WI38 (cell line): ENCODE results near the gene GBX1.

Experiments
- H3K4me3 ChIP-seq: 2 replicates; pipeline ENCODE4 v1.5.1; 2011; ENCODE audit warnings: low read depth, mild to moderate bottlenecking, control low read depth, low read length
- TF ChIP-seq, protein P1 (sequence below): IDR thresholded peaks from 2 replicates; pipeline ENCODE4 v1.5.1; 2012; ENCODE audit warnings: low read depth, mild to moderate bottlenecking, control low read depth, low read length

The GBX1 gene

GRCh38 chr7:151139071-151139790 is 28.3 kb downstream of the GBX1 start:
- TF ChIP-seq, protein P1, sequence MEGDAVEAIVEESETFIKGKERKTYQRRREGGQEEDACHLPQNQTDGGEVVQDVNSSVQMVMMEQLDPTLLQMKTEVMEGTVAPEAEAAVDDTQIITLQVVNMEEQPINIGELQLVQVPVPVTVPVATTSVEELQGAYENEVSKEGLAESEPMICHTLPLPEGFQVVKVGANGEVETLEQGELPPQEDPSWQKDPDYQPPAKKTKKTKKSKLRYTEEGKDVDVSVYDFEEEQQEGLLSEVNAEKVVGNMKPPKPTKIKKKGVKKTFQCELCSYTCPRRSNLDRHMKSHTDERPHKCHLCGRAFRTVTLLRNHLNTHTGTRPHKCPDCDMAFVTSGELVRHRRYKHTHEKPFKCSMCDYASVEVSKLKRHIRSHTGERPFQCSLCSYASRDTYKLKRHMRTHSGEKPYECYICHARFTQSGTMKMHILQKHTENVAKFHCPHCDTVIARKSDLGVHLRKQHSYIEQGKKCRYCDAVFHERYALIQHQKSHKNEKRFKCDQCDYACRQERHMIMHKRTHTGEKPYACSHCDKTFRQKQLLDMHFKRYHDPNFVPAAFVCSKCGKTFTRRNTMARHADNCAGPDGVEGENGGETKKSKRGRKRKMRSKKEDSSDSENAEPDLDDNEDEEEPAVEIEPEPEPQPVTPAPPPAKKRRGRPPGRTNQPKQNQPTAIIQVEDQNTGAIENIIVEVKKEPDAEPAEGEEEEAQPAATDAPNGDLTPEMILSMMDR = no peak
- H3K4me3 ChIP-seq = no peak overlapping the region

DNA sequence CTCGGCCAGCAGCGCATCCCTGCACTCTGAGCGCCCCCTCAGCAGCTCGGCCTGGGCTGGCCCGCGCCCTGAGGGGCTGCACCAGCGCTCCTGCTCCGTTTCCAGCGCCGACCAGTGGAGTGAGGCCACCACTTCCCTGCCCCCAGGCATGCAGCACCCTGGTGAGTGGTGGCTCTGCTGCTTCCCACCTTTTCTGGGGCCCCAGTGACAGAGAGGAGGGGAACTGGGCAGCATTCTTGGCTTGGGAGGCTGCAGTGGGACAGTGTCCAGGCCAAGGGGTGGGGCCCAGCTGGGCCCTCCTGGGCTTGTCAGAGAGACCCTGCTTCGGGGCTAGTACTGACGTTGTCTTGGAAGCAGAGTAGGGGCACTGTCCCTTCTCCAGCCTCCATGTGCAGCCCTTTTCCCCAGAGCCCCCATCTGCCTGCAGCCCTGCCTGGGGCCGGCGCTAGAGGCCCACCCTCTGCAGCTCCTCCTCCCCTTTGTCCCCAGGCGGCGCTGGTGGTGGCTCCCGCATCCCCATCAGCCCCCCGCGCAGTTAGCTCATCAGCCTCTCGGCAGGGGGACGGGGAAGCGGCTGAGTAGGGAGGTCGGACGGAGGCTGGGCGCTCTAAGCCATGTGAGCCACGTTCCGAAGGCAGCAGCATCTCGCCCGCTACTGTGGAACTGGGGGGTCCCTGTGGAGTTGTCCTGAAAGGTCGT is 29.2 kb downstream of the GBX1 start:
- H3K4me3 ChIP-seq = no peak overlapping the region

GRCh38 chr7:151137791-151138152 is 29.7 kb downstream of the GBX1 start:
- no peak overlapping the region for H3K4me3 ChIP-seq
- TF ChIP-seq, protein P1 = no peak

More for the DNA sequence above, 29.2 kb downstream of the GBX1 start:
- TF ChIP-seq, protein P1 = no peak

DNA sequence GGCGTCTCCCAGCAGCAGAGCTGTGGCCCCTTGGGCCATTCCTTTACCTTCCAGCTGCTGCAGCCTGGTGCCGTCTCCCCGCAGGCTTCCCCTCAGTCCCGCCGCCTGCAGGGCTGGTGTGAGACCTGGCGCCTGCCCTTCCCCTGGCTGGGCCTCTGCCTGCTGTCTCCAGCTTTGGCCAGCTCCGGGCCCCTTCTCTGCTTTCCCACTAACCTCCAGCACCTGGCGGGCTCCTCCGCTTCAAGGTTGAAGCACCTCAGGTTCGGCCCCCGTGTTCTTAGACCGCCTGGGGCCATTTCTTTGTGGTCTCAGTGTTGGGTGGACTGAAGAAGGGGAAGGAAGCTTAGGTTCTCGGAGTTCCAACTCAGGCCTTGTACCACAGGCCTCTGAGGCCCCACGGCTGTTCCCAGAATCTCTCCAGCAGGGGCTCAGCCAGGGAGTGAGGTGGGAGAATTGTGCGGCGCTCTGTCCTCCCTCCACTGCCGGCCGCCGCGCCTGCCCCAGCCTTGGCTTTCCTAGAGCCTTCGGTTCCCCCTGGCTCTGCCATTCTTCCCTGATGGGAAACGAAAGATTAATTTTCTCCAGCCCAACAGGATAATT is 30.3 kb downstream of the GBX1 start:
- TF ChIP-seq, protein P1 = no peak
- no peak overlapping the region for H3K4me3 ChIP-seq

DNA sequence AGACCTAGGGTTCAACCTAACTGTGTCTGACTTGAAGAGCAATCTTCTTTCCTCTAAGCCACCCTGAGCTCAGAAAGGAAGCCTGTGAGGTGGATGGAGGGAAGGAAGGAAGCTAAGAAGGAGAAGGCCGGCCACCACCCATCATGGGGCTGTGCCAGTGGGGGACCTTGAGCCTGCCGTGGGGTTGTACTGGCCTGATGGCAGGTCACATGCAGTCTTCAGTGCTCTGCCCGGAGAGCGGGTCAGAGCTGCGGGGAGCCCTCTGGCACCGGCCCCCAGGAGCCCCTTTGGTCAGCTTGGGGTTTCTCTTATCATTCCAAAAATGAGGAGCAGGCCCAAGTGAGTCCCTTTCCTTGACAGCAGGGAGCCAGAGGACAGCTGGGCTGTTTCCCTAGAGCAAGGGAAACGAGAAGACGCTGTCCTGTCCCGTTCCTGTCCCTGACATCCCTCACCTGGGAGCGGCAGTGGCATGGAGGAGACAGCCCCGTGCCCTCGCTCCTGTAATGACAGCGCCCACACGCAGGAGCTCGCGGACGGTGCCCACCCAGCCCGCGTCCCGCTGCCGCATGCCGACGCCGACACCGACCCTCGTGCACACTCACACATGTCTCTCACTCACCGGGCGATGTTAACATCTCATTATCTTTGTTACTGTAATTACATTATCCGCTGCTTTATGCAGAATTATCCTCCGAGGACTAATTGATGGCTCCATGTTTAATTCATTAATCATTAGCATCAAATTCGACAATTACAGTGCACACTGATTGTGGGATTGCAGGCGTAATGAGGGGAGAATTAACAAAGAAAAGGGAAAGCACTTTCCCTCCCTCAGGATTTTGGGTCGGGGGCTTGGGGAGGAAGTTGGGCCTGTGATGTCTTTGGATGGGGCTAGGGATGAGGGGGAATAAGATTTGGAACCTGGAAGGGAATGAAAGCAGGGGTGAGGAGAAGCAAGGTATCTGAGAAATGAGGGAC is 31.3 kb downstream of the GBX1 start:
- TF ChIP-seq, protein P1 = no peak

DNA sequence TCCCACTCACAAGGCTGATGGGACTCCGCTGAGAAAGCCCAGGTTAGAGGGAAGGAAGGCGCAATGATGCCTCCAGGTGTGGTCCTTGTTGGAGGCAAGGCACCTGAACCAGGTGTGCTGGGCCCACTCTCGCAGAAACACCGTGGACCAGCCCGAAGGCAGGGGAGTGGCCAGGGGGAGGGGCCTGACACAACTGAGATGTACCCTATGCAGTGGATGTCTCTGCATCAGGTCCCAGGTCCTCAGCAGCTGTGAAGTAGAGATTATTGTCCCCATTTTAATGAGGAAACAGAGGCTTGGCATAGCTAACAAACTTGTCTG is 32.0 kb downstream of the GBX1 start:
- TF ChIP-seq, protein P1 = no peak
- no peak overlapping the region for H3K4me3 ChIP-seq

More for the DNA sequence above, 31.3 kb downstream of the GBX1 start:
- H3K4me3 ChIP-seq = no peak overlapping the region
